H1 (cell line): ENCODE measurements around the gene DYNLL2. TPM values are rescaled to one million over a fixed set of nuclear protein-coding genes. Genes with fewer than 3 reads are reported as not detected.

Experiments
- CTCF ChIA-PET: fragments of 300-600 bp; sonication (Branson Sonifier 250); formaldehyde crosslinking; loops from one replicate; lab custom pipeline; 2021; ENCODE audit not compliant: partially characterized antibody; lab: Charles Lee
- POLR2A ChIA-PET: fragments of 300-600 bp; sonication (Branson Sonifier 250); formaldehyde crosslinking; loops from one replicate; lab custom pipeline; 2021; ENCODE audit warnings: inconsistent platforms; ENCODE audit not compliant: partially characterized antibody; lab: Charles Lee
- DNase-seq, 2 experiments: peaks; one replicate each; pipeline versions ENCODE4 v3.0.0 to v3.0.0-alpha.2; 2010 to 2022; ENCODE audit warnings: low spot score in 2 of 2, low read depth in 1 of 2, mixed read lengths in 1 of 2
- FAIRE-seq: peaks from 2 replicates; lab custom pipeline; 2011; peaks lifted over from hg19 to GRCh38; lab: Jason Lieb, UNC
- H2AFZ ChIP-seq: 2 replicates; pipeline ENCODE4 v1.8.1; 2012; ENCODE audit warnings: low read length, inconsistent platforms
- H2AK5ac ChIP-seq: 2 replicates; pipeline ENCODE4 v1.6.1; 2013; ENCODE audit warnings: low read depth, low read length
- H2BK120ac ChIP-seq: replicated peaks from 2 replicates; pipeline ENCODE3; 2013; ENCODE audit warnings: low read depth, low read length, inconsistent platforms
- H2BK12ac ChIP-seq: 2 replicates; pipeline ENCODE4 v1.6.1; 2013; ENCODE audit warnings: low read depth, low read length
- H2BK15ac ChIP-seq: 2 replicates; pipeline ENCODE4 v1.6.1; 2013; ENCODE audit warnings: low read length
- H2BK20ac ChIP-seq: 2 replicates; pipeline ENCODE4 v1.6.1; 2013; ENCODE audit warnings: low read length
- H2BK5ac ChIP-seq: 2 replicates; pipeline ENCODE4 v1.6.1; 2013; ENCODE audit warnings: low read depth, low read length
- H3K14ac ChIP-seq: 2 replicates; pipeline ENCODE4 v1.6.1; 2013; ENCODE audit warnings: inconsistent platforms; ENCODE audit not compliant: insufficient read length
- H3K18ac ChIP-seq: 2 replicates; pipeline ENCODE4 v1.6.1; 2013; ENCODE audit warnings: low read length; ENCODE audit errors: extremely low read depth
- H3K23ac ChIP-seq: 2 replicates; pipeline ENCODE4 v1.6.1; 2013; ENCODE audit warnings: inconsistent platforms; ENCODE audit not compliant: insufficient read length
- H3K23me2 ChIP-seq: 2 replicates; pipeline ENCODE4 v1.6.1; 2013; ENCODE audit warnings: low read depth, low read length
- H3K27ac ChIP-seq: 2 replicates; pipeline ENCODE4 v1.6.1; 2011; ENCODE audit warnings: low read depth, low read length, inconsistent platforms
- H3K27me3 ChIP-seq, 4 experiments: replicated peaks in 1 of 4; 1 replicate in 1 of 4; 2 replicates in 3 of 4; pipeline versions ENCODE4 v1.6.1 to v1.8.1; 2011 to 2013; ENCODE audit warnings: low read length in 3 of 4, mild to moderate bottlenecking in 3 of 4, inconsistent platforms in 2 of 4, mixed read lengths in 2 of 4, moderate library complexity in 1 of 4; ENCODE audit not compliant: control insufficient read depth in 3 of 4, insufficient read depth in 3 of 4; ENCODE audit errors: extremely low read depth in 1 of 4
- H3K36me3 ChIP-seq, 4 experiments: 2 replicates each; pipeline versions ENCODE4 v1.6.1 to v1.8.1; 2011 to 2013; ENCODE audit warnings: mild to moderate bottlenecking in 4 of 4, low read length in 3 of 4, moderate library complexity in 2 of 4, control low read depth in 1 of 4, inconsistent platforms in 1 of 4; ENCODE audit not compliant: insufficient read depth in 4 of 4, control insufficient read depth in 2 of 4
- H3K4ac ChIP-seq: replicated peaks from 2 replicates; pipeline ENCODE3; 2013; ENCODE audit warnings: low read length, low read depth, mixed read lengths, inconsistent platforms; ENCODE audit not compliant: insufficient read length
- H3K4me1 ChIP-seq, 4 experiments: replicated peaks in 1 of 4; 1 replicate in 1 of 4; 2 replicates in 3 of 4; pipeline versions ENCODE4 v1.6.1 to v1.8.1; 2011 to 2013; ENCODE audit warnings: low read length in 3 of 4, inconsistent platforms in 2 of 4, mixed read lengths in 1 of 4; ENCODE audit not compliant: insufficient read depth in 4 of 4, control insufficient read depth in 3 of 4
- H3K4me2 ChIP-seq, 2 experiments: 2 replicates each; pipeline versions ENCODE4 v1.6.1 to v1.8.1; 2011 to 2013; ENCODE audit warnings: low read depth in 2 of 2, low read length in 2 of 2, control low read depth in 1 of 2, inconsistent platforms in 1 of 2, mild to moderate bottlenecking in 1 of 2; ENCODE audit not compliant: insufficient read depth in 1 of 2
- H3K4me3 ChIP-seq, 4 experiments: fragments of 200-600, 300-600 bp in 1 of 4; sonication (generic), shearing (Covaris generic), sonication (Bioruptor Twin) in 1 of 4; 2 replicates each; pipeline versions ENCODE4 v1.5.1 to v1.8.1; 2011 to 2016; ENCODE audit warnings: low read length in 4 of 4, low read depth in 3 of 4, control low read depth in 2 of 4, inconsistent platforms in 2 of 4, mild to moderate bottlenecking in 2 of 4, mixed read lengths in 1 of 4, moderate library complexity in 1 of 4; ENCODE audit not compliant: insufficient read depth in 2 of 4; ENCODE audit errors: extremely low read depth in 1 of 4
- H3K56ac ChIP-seq: replicated peaks from 2 replicates; pipeline ENCODE3; 2013; ENCODE audit warnings: low read depth, mild to moderate bottlenecking, mixed read lengths, low read length, inconsistent platforms; ENCODE audit not compliant: insufficient read length
- H3K79me1 ChIP-seq: 2 replicates; pipeline ENCODE4 v1.6.1; 2013; ENCODE audit warnings: low read depth, low read length, control low read depth
- H3K79me2 ChIP-seq, 2 experiments: 2 replicates each; pipeline versions ENCODE4 v1.6.1 to v1.8.1; 2012 to 2013; ENCODE audit warnings: low read length in 2 of 2, mild to moderate bottlenecking in 2 of 2, inconsistent platforms in 1 of 2; ENCODE audit not compliant: insufficient read depth in 2 of 2, control insufficient read depth in 1 of 2
- H3K9ac ChIP-seq, 4 experiments: replicated peaks in 1 of 4; 1 replicate in 1 of 4; 2 replicates in 3 of 4; pipeline versions ENCODE4 v1.6.1 to v1.8.1; 2011 to 2013; ENCODE audit warnings: low read depth in 3 of 4, low read length in 3 of 4, control low read depth in 2 of 4, mild to moderate bottlenecking in 2 of 4, moderate library complexity in 2 of 4, inconsistent platforms in 1 of 4; ENCODE audit errors: extremely low read depth in 1 of 4
- H3K9me3 ChIP-seq, 2 experiments: 2 replicates each; pipeline versions ENCODE4 v1.6.1 to v1.8.1; 2012 to 2013; ENCODE audit warnings: mild to moderate bottlenecking in 2 of 2, moderate library complexity in 2 of 2, control low read depth in 1 of 2, inconsistent platforms in 1 of 2, low read depth in 1 of 2, low read length in 1 of 2, mixed read lengths in 1 of 2; ENCODE audit not compliant: insufficient read depth in 2 of 2
- H4K20me1 ChIP-seq, 2 experiments: replicated peaks in 1 of 2; 2 replicates each; pipeline versions ENCODE3 to v1.8.1; 2011 to 2013; ENCODE audit warnings: inconsistent platforms in 2 of 2, low read length in 2 of 2, mild to moderate bottlenecking in 1 of 2; ENCODE audit not compliant: insufficient read depth in 2 of 2, control insufficient read depth in 1 of 2
- H4K5ac ChIP-seq: 2 replicates; pipeline ENCODE4 v1.6.1; 2013; ENCODE audit warnings: low read length, low read depth, mixed read lengths, inconsistent platforms; ENCODE audit not compliant: insufficient read length
- H4K8ac ChIP-seq: 2 replicates; pipeline ENCODE4 v1.8.0; 2013; ENCODE audit warnings: mild to moderate bottlenecking, moderate library complexity, low read length, inconsistent platforms; ENCODE audit not compliant: insufficient read depth; ENCODE audit errors: extremely low read depth
- H4K91ac ChIP-seq: replicated peaks from 2 replicates; pipeline ENCODE3; 2013; ENCODE audit warnings: low read length, mixed read lengths, inconsistent platforms; ENCODE audit not compliant: insufficient read length
- CBX8 ChIP-seq: fragments of 300-800, 300-1000 bp; sonication (generic); IDR thresholded peaks from 2 replicates; pipeline ENCODE4 v1.7.1; 2016; ENCODE audit warnings: low read depth, low read length, borderline replicate concordance
- CHD2 ChIP-seq: IDR thresholded peaks from 2 replicates; pipeline ENCODE4 v1.6.1; 2012; ENCODE audit warnings: low read length, improper control_type of control experiment
- FOSL1 ChIP-seq: IDR thresholded peaks from 2 replicates; pipeline ENCODE4 v1.6.1; 2011; ENCODE audit warnings: mild to moderate bottlenecking, low read depth, low read length, moderate library complexity; ENCODE audit not compliant: insufficient read depth
- GTF2F1 ChIP-seq: IDR thresholded peaks from 2 replicates; pipeline ENCODE4 v1.6.1; 2012; ENCODE audit warnings: low read depth, low read length, improper control_type of control experiment, borderline replicate concordance
- HDAC6 ChIP-seq: IDR thresholded peaks from one replicate; pipeline ENCODE4 v1.7.1; 2012; ENCODE audit warnings: low read depth, mild to moderate bottlenecking, inconsistent platforms, low read length, moderate library complexity
- POLR2AphosphoS5 ChIP-seq: IDR thresholded peaks from 2 replicates; pipeline ENCODE4 v1.6.1; 2011; ENCODE audit warnings: low read depth, low read length
- SAP30 ChIP-seq: fragments of 300-600 bp; sonication (generic); IDR thresholded peaks from 2 replicates; pipeline ENCODE4 v1.7.1; 2012; ENCODE audit warnings: low read length, moderate library complexity, mild to moderate bottlenecking, inconsistent platforms; ENCODE audit not compliant: insufficient read depth, insufficient replicate concordance
- SIX5 ChIP-seq: IDR thresholded peaks from 2 replicates; pipeline ENCODE4 v1.6.1; 2011; ENCODE audit warnings: mild to moderate bottlenecking, low read depth, low read length
- SRF ChIP-seq: IDR thresholded peaks from 2 replicates; pipeline ENCODE4 v1.6.1; 2011; ENCODE audit warnings: mild to moderate bottlenecking, low read depth, low read length, moderate library complexity
- WGBS, 2 experiments: shearing (Covaris generic) in 1 of 2; methylation state at CpG; one replicate each; pipeline versions ENCODE4 v1.1.6 to v1.1.7; 2013 to 2015; ENCODE audit warnings: low lambda C conversion rate in 2 of 2, mixed read lengths in 2 of 2, inconsistent platforms in 1 of 2, low coverage in 1 of 2, missing lambda C conversion rate in 1 of 2; ENCODE audit not compliant: insufficient replicate concordance in 2 of 2, insufficient coverage in 1 of 2, insufficient read length in 1 of 2; ENCODE audit errors: extremely low coverage in 1 of 2, missing lambda C conversion rate in 1 of 2; 5-methylcytosine and 5-hydroxymethylcytosine counted together
- polyA plus RNA-seq, 7 experiments: library from polyadenylated mRNA; depleted of rRNA in 3 of 7; stranded (reverse) in 5 of 7; unstranded in 2 of 7; fragments of >200 nt in 5 of 7; fragments of 200-250 nt in 2 of 7; gene quantifications; 1 replicate in 5 of 7; 2 replicates in 1 of 7; 4 replicates in 1 of 7; pipeline versions ENCODE4 v1.2.1 to v1.2.3, GENCODE V29; 2011 to 2013; ENCODE audit warnings: missing spikeins in 2 of 7, mixed read lengths in 2 of 7
- total RNA-seq: library from RNA; stranded (reverse); fragmentation: NEBNext Ultra II Directional; extraction: Animal tissue kit (Norgen Biotek cat#: 25700); gene quantifications from 2 replicates; pipeline ENCODE4 v1.2.1, GENCODE V29; 2021

DYNLL2 gene
- total and polyA plus RNA-seq, 2 of the 8 experiments (the other 6 are each of a cell fraction or from before 2014, with no cell fraction given) = 19.8 to 52.7 TPM

DNA sequence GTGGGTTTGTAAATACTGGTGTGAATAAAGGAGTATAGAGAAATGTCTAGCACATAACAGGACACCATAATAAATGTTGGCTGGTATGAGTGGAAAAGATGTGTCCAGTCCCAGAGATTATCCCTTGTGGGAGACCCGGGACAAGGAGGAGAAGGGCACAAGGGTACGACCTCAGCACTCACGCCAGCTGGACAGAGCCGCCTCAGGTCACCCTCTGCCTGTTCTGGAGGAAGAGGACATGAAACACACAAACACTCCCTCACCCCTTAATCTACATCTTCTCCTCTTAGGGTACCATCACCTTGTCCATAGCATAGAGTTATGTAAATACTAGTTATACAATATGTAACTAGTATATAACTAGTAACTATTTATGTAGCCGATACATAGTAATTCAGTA lies 26.8 kb downstream of the DYNLL2 start:
- FAIRE-seq = no peak
- CTCF ChIA-PET = interaction anchor here (0.9 to 8.0 kb wide), 8 partner anchors 9 to 252 kb away, joined by 3 to 73 read pairs (median 6); no protein-coding TSS in a partner anchor
- WGBS, 2 experiments = 90% methylated on average over 5 of the region's 5 CpGs; no CpG with 5 or more reads in 1 of the 2 experiments

More for the DNA sequence above, 26.8 kb downstream of the DYNLL2 start:
- H3K4me1 ChIP-seq = no peaks in the 10 kb centered on the region
- H3K18ac ChIP-seq = no peak overlapping the region
- H3K36me3 ChIP-seq = no peaks in the 10 kb centered on the region
- H3K23ac ChIP-seq = no peak overlapping the region
- no peak overlapping the region for H2AK5ac ChIP-seq
- H3K56ac ChIP-seq = no peak overlapping the region
- no peaks in the 10 kb centered on the region; the same call in 1 of the 2 replicates for H3K23me2 ChIP-seq
- H4K5ac ChIP-seq = no peak overlapping the region
- no peak overlapping the region for H2BK20ac ChIP-seq
- no peak overlapping the region for H2BK120ac ChIP-seq
- H2BK12ac ChIP-seq = no peak overlapping the region
- H3K27me3 ChIP-seq = no peaks in the 10 kb centered on the region
- no peak overlapping the region for H3K9ac ChIP-seq
- DNase-seq = no peak
- no peaks in the 10 kb centered on the region for H4K20me1 ChIP-seq
- POLR2A ChIA-PET = interaction anchor here (2.5 kb wide), 1 partner anchor 114 kb away, joined by 9 read pairs; no protein-coding TSS in a partner anchor
- H4K8ac ChIP-seq = no peak overlapping the region
- no peak overlapping the region for H3K4me2 ChIP-seq
- H3K79me1 ChIP-seq = no peaks in the 10 kb centered on the region
- H3K79me2 ChIP-seq = no peaks in the 10 kb centered on the region
- H2BK5ac ChIP-seq = no peak overlapping the region
- H3K4ac ChIP-seq = no peak overlapping the region
- H3K27ac ChIP-seq = no peak overlapping the region
- no peak overlapping the region for H2BK15ac ChIP-seq
- H3K4me3 ChIP-seq = no peak overlapping the region
- no peak overlapping the region for H2AFZ ChIP-seq
- no peak overlapping the region for H4K91ac ChIP-seq
- TF ChIP-seq CHD2 (no peak), GTF2F1 (no peak), FOSL1 (no peak), POLR2AphosphoS5 (no peak), SIX5 (no peak), SAP30 (no peak), HDAC6 (no peak), CBX8 (no peak), SRF (no peak)
- H3K9me3 ChIP-seq = no peaks in the 10 kb centered on the region
- H3K14ac ChIP-seq = no peak overlapping the region
